ENCODE data around the gene SCO2.

SCO2 gene

GRCh38 chr22:50485221-50486131 is 39.9 kb downstream of the SCO2 start:
- no peak for DNase-seq
- intact Hi-C loops (cut with DNase I), result no loop called here

GRCh38 chr22:50483977-50484853 is 41.2 kb downstream of the SCO2 start:
- no peak for DNase-seq
- intact Hi-C loops (cut with DNase I), result no loop called here

GRCh38 chr22:50483556-50483955 is 41.8 kb downstream of the SCO2 start:
- intact Hi-C loops (cut with DNase I), result no loop called here
- no peak for DNase-seq

- no peak for DNase-seq
- intact Hi-C loops (cut with DNase I), result no loop called here
These were observed 42.3 kb downstream of the SCO2 start for GRCh38 chr22:50483106-50483505.

GRCh38 chr22:50482107-50483074 is 43.0 kb downstream of the SCO2 start:
- no peak for DNase-seq
- intact Hi-C loops (cut with DNase I), result no loop called here

- no peak for DNase-seq
- intact Hi-C loops (cut with DNase I), result no loop called here
These were observed 43.8 kb downstream of the SCO2 start, which contains the start of gene ADM2 for GRCh38 chr22:50481440-50482106. TSS of gene ADM2 (plus strand) at chr22:50481543. CDS start at chr22:50481848, 305 bp downstream.

GRCh38 chr22:50481045-50481439 is 44.4 kb downstream of the SCO2 start:
- DNase-seq, result no peak
- intact Hi-C loops (cut with DNase I), result no loop called here

- intact Hi-C loops (cut with DNase I), result no loop called here
- no peak for DNase-seq
These were observed 45.7 kb downstream of the SCO2 start for GRCh38 chr22:50479721-50480120.

- no peak for DNase-seq
- intact Hi-C loops (cut with DNase I), result no loop called here
These were observed 47.5 kb downstream of the SCO2 start for GRCh38 chr22:50477923-50478322.

- intact Hi-C loops (cut with DNase I), result no loop called here
- DNase-seq, result no peak
These were observed 48.5 kb downstream of the SCO2 start for GRCh38 chr22:50476868-50477267.

- intact Hi-C loops (cut with DNase I), result no loop called here
- DNase-seq, result no peak
These were observed 49.8 kb downstream of the SCO2 start for GRCh38 chr22:50475652-50476002.

GRCh38 chr22:50474710-50475651 is 50.4 kb downstream of the SCO2 start, which contains the start of gene SBF1:
TSS of gene SBF1 (minus strand) at chr22:50475035. CDS start at chr22:50474840, 195 bp downstream.
- peak; percentile 85 to 99 (median 93) for DNase-seq
- intact Hi-C loops (cut with DNase I), result no loop called here

- DNase-seq, result peak in 1 of 10 donors; percentile 14
- intact Hi-C loops (cut with DNase I), result no loop called here
These were observed 51.3 kb downstream of the SCO2 start for GRCh38 chr22:50473855-50474671.

Measured in posterior cingulate gyrus (tissue), 11 donors.